NCI-H510A (cell line): ENCODE measurements around the gene GPR39.

Experiments
- DNase-seq: peaks from one replicate; lab custom pipeline; 2025; lab: John Stamatoyannopoulos, UW

The GPR39 gene

GRCh38 chr2:132642415-132642814 lies 225.8 kb downstream of the GPR39 start:
- DNase-seq, result no peak

DNA sequence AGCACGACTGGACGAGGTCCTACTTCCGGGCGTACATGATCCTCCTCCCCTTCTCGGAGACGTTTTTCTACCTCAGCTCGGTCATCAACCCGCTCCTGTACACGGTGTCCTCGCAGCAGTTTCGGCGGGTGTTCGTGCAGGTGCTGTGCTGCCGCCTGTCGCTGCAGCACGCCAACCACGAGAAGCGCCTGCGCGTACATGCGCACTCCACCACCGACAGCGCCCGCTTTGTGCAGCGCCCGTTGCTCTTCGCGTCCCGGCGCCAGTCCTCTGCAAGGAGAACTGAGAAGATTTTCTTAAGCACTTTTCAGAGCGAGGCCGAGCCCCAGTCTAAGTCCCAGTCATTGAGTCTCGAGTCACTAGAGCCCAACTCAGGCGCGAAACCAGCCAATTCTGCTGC lies 228.6 kb downstream of the GPR39 start:
- no peak for DNase-seq

GRCh38 chr2:132645722-132646539 lies 229.3 kb downstream of the GPR39 start:
- no peak for DNase-seq

- DNase-seq, result no peak
Measured at GRCh38 chr2:132646540-132647108, 230.0 kb downstream of the GPR39 start.

DNA sequence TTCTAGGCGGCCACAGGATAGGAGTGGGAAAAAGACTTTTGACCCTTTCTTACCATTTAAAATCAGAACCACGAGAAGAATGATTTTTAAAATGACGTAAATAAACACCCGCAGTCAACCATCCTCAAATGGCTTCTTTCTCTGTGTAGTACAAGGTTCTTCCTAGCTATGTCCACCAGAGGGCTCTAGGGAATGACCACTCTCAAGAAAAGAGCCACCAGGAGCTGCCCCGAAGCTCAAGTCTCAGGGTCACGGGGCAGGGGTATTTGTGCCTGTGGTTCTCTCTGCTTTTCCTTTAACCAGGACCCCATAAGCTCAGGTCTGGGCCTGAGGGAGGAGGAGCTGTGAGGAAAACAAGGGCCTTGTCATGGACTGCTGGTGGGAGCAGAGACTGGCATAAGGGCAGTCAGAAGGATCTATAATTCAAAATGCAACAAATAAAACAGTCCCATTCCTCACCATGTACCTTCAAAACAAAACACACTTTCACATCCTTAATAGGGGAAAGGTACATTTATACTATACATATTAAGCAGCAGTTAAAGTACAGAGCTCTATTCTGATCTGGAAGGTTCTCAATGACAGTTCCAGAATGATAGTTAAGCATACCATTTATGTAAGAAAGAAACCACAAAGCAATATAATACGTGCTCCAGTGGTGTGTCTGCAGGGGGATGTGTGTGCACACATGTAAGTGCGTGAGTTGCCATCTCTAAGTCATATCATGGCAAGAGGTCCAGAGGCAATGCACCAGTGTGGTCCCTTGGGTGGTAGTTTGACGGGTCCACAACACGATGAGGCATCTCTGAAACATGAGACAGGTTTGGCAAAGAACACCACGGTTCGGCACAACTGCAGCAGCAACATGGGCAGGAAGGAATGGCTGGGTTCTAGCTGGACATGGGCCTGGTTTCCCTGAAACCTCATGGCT lies 234.8 kb downstream of the GPR39 start:
- DNase-seq, result peak; percentile 10

DNA sequence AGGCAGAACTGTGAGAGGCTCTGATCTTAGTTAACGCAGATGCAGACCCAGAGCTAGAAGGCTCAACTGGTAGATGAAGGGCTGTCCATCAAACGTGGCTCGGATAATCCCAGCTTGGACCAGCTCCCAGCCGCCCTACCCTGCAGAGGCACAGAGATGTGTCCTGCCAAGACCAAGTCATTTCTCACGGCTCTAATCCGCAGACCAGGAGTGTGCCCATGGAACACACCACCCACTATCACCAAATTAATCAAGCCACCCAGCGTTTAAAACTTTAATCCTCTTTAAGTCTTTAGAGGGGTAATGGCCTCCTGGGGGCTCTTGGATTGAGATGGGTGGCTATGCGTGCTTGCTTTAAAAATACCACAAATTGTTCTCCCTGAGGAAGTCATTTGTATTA lies 235.9 kb downstream of the GPR39 start:
- no peak for DNase-seq

- DNase-seq, result no peak
Measured at GRCh38 chr2:132654335-132654734, 237.7 kb downstream of the GPR39 start.

DNA sequence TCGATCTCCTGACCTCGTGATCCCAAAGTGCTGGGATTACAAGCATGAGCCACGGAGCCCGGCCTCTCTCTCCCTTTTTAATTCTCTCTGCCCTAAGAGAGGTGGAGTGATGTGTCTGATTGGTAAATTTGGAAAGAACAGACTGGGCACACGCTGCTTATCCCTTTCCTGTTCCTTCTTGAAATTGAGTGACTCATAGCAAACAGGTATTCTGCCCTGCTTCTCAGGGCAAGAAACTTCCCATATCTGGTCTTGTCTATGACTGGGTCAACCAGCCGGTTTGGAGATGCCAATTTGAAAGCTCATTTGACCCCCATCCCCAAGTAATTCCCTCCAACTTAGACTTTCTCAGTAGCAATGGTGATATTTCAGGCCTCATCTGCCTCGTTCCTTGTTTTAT lies 238.4 kb downstream of the GPR39 start:
- no peak for DNase-seq

DNA sequence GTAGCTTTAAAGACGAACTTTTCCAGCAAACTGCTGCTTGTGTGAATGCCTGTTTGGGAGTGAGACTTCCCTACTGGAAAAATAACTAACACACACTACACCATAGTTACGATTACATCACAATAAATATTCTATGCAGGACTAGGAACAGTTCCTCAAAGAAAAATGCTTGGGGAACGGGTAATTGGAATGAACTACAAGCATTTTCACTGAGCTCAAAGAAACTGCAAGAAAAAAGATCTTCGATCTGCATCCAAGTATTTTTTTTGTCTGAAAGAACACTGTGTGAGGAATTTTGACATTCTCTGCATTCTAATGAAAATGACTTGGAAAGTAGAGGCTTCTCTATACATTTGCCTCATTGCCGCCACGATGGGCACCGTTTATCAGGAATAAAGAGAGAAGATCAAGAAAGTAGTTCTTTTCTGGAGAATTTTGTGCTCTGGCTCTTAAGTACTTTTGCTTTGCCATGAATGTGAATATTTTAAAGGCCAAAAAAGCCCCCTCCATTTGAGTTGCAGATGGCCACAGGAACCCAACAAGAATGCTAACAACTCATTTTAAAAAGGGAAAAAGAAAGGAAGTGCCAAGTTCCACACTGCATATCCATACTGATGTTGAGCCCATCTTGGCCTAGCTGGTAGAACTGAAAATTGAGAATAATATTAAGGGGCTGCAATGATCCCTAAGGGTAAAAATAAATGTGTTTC lies 239.8 kb downstream of the GPR39 start:
- DNase-seq, result no peak

DNA sequence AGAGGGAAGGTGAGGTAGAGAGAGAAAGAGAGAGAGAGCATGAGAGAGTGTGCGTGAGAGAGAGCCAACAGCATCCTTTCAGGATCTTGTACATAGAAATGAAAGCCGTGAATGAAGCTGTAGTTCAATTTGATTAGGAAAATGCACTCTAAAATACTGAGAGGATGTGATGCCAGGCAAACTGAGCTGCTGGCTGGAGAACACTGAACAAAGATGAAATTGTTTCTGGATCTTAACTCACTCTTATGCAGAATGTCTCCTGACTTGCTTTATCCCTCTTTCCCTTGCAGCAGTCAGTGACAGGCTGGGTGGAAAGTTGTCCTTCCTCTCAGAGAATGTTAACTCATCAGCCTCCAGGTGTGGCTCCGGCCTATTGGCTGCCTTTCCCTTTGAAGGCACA lies 242.7 kb downstream of the GPR39 start:
- DNase-seq, result no peak

DNA sequence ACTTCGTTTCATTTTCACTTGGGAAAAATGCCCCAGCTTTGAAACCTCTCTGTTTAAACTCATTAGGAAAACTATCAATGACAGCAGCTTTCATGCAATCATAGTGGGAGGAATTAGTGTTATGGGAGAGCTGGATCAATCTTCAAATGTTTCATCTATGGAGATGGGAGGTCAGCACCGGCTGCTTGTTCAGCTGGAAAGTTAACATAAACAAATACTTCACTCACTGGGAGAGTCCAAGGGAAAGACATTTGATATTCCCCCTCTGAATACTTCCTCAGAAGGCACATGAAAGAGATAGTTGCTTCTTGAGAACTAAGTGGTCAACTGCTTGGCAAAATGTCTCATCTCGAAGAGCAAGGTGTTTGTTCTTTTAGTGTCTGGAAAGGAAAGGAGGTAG lies 246.1 kb downstream of the GPR39 start:
- no peak for DNase-seq

GRCh38 chr2:132664096-132664495 lies 247.5 kb downstream of the GPR39 start:
- no peak for DNase-seq

DNA sequence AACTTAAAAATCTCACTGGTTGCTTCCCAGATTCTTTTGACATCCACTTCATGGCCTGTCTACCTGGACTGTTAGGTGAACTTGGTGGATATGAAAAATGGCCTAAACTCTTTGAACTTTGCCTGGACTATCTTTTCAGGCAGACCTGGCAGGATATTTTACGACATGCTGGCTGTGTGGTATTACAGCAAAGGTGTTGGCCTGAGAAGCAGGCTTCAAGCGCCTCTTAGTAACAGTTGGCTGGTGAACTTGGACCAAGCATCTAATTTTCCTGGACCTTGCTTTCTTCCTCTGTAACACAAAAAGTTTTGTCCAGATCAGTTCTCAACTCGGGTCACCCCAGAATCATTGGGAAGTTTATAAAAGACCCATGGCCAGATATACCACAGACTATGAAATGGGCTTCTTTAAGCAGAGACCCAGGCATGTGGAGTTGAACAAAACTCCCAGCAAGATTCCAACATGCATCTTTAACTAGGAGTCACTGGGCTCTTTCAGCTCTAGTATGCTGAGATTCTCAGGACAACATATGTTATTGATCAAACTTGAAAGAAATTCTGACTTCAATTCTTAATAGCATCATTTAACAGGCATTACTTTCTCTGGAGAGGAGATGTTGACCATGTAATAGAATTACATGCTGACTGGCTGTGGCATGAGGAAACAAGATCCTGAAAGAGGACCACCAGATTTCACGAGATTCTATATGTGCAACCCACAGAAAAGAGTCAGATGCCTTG lies 249.0 kb downstream of the GPR39 start:
- DNase-seq, result no peak

DNA sequence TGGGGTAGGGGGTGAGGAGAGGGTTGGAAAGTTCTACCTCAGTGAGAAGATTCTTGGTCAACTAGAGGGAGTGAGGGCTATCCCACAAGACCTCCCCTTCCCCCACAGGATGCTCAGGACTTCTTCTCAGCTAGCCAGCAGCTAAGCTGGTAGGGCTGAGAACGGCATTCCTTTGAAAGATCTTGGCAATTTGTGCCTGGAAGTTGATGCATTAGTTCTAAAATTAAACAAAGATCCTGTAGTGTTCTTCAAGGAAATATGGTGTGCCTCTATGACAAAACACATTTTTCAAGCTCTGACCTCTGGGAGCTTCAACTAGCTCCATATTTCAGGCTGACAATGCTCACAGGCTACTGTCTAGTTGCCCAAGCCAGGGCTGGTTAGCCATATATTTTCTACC lies 251.1 kb downstream of the GPR39 start:
- DNase-seq, result no peak

GRCh38 chr2:132668189-132668823 lies 251.7 kb downstream of the GPR39 start:
- peak; percentile 10 for DNase-seq

- DNase-seq, result no peak
Measured at GRCh38 chr2:132668987-132669907, 252.6 kb downstream of the GPR39 start.

- DNase-seq, result peak; percentile 50
Measured at GRCh38 chr2:132669908-132670495, 253.4 kb downstream of the GPR39 start, which contains the start of gene LYPD1. LYPD1 (minus strand) TSS chr2:132670205; CDS start chr2:132669932, 273 bp downstream.

- peak; percentile 19 for DNase-seq
Measured at GRCh38 chr2:132670496-132671150, 254.0 kb downstream of the GPR39 start.
